NCI-H2196 (cell line): Measurements from ENCODE around the gene MAGOHB.

Source experiments
- DNase-seq: peaks from one replicate; lab custom pipeline; 2025; ENCODE audit not compliant: unreplicated experiment; lab: John Stamatoyannopoulos, UW

The MAGOHB gene

GRCh38 chr12:10557329-10557728 is 56.1 kb downstream of the MAGOHB start:
- no peak for DNase-seq

GRCh38 chr12:10554756-10555481 is 58.5 kb downstream of the MAGOHB start:
- no peak for DNase-seq

- DNase-seq: no peak
These were observed 59.1 kb downstream of the MAGOHB start for GRCh38 chr12:10554228-10554755.
